NCI-H524 (cell line): ENCODE results near the gene DDIT3.
"Not testable (repeated sequence)": the region's sequence is repeated elsewhere in the genome, so short reads cannot be mapped to it uniquely, and the experiment has no call there.

Experiments used
- DNase-seq, 2 experiments: peaks; one replicate each; lab custom pipeline; 2025; lab: John Stamatoyannopoulos, UW

The DDIT3 gene

GRCh38 chr12:57513266-57513665, 7.0 kb downstream of the DDIT3 start:
- no peak for DNase-seq

DNA sequence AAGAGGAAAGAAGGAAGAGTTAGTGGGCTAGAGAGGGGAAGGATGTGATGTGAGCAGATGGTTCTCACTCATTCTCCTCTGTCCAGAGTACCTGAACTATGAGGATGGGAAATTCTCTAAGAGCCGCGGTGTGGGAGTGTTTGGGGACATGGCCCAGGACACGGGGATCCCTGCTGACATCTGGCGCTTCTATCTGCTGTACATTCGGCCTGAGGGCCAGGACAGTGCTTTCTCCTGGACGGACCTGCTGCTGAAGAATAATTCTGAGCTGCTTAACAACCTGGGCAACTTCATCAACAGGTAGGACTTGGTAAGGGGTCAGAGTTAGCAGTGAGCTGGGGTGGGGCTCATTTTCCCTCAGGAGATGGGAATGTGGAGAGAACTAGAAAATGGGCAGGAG, 7.6 kb downstream of the DDIT3 start:
- no peak for DNase-seq

DNA sequence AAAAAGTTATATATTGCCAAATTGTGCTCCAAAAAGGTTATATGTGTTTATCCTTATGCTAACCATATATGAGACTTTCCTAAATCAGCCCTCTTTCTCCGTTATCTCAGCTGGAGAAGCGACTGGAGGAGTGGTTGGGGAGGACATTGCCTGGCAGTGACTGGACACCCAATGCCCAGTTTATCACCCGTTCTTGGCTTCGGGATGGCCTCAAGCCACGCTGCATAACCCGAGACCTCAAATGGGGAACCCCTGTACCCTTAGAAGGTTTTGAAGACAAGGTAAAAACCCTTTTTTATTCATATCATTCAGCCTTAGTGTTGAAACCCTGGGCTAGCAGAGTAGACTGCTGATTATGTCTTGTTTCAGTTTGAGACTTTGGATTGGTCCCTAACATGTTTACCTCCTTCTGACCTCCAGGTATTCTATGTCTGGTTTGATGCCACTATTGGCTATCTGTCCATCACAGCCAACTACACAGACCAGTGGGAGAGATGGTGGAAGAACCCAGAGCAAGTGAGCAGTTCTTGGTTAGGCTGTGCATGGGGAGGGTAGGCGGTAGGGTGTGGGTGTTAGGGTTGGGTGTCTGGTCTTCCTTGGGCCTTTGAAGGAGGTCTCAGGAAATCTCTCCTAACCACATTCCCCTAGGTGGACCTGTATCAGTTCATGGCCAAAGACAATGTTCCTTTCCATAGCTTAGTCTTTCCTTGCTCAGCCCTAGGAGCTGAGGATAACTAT, 8.6 kb downstream of the DDIT3 start:
- DNase-seq = no peak

DNA sequence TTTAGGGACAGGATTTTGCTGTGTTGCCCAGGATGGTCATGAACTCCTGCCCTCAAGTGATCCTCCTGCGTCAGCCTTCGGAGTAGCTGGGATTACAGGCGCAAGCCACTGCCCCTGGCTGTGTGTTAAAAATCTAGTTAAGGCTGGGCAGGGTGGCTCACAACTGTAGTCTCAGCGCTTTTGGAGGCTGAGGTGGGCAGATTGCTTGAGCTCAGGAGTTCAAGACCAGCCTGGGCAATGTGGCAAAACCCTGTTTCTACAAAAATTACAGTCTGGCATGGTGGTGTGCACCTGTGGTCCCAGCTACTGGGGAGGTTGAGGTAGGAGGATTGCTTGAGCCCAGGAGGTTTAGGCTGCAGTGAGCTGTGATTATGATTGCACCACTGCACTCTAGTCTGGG, 9.2 kb downstream of the DDIT3 start:
- no peak for DNase-seq

GRCh38 chr12:57507796-57508195, 12.5 kb downstream of the DDIT3 start:
- not testable (repeated sequence) for DNase-seq

DNA sequence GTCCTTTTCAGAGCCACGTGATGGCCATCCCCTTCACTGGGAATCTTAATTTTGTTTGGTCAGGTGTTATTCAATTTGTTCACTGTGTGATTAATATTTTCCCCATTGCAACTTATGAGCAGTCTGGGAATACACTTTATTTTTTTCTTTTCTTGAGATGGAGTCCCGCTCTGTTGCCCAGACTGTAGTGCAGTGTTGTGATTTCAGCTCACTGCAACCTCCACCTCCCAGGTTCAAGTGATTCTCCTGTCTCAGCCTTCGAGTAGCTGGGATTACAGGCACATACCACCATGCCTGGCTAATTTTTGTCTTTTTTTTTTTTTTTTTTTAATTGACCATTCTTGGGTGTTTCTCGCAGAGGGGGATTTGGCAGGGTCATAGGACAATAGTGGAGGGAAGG, 13.8 kb downstream of the DDIT3 start:
- not testable (repeated sequence) for DNase-seq

GRCh38 chr12:57502311-57502969, 17.9 kb downstream of the DDIT3 start:
- not testable (repeated sequence) for DNase-seq

GRCh38 chr12:57500213-57500612, 20.1 kb downstream of the DDIT3 start:
- DNase-seq = no peak

- no peak for DNase-seq
Measured at GRCh38 chr12:57498571-57498970, 21.7 kb downstream of the DDIT3 start.

GRCh38 chr12:57498132-57498502, 22.2 kb downstream of the DDIT3 start:
- no peak for DNase-seq

DNA sequence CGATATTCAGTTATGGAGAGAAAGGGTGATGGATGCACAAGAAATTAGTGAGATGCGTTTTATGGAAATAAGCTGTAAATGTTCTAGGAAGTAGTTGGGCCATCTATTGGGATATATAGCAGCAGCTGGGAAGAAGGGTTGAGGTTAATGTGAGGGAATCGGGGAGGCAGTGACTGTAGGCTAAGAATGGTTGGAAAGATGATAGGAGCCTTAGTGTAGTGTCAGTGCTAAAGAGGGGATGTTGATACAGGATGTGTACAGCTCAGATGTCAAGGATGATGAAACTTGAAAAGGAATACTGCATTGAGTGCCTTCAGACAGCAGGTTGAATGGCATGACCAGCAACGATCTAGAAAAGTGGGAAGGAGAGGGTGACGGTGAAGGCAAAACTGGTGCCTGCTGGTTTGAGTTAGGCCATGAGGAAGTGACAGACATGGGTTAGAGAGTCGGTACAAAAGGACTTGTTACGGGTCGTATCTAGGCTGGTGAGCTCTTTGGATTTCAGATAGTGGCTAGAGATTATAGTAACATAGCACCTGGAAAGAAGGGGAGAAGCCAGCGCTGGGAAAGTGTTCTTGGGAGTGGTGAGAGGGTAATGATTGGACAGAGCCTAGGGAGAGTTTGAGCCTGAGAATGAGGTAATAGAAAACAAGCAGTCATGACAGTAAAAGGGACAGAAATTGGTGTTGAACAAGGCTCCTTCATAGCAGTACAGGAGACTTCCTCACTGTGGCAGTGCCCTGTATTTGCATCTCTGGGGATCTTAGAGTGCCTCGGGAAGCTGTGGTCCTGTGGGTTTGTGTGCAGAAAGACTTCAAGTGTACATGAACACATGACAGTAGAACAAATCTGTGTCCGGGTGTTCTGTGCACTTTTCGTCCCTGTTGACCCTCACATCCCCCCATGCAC, 22.8 kb downstream of the DDIT3 start:
- no peak for DNase-seq

DNA sequence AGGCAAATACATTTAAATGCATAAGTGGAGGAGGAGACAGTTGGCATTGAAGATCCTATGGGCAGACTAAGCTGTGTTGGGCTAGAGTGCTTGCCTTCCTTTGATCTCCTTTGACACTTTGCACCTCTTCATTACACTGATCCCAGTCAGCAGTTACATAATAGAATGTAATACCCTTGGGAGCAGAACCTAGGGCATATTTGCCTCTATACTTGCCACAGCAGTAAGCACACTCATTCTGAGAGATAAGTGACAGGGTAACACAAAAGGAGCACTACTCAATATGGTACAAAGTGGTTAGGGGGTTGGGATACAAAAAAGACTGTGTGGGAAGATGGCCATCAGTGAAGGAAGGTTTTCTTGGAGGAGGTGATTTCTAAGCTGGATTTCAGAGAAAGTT, 23.5 kb downstream of the DDIT3 start:
- no peak for DNase-seq

DNA sequence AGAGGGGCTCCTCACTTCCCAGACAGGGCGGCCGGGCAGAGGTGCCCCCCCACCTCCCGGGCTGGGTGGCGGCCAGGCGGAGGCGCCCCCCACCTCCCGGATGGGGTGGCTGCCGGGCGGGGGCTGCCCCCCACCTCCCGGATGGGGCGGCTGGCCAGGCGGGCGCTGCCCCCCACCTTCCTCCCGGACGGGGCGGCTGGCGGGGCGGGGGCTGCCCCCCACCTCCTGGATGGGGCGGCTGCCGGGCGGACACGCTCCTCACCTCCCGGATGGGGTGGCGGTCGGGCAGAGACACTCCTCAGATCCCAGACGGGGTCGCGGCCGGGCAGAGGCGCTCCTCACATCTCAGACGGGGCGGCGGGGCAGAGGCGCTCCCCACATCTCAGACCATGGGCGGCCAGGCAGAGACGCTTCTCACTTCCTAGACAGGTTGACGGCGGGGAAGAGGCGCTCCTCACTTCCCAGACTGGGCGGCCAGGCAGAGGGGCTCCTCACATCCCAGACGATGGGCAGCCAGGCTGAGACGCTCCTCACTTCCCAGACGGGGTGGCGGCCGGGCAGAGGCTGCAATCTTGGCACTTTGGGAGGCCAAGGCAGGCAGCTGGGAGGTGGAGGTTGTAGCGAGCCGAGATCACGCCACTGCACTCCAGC, 25.1 kb downstream of the DDIT3 start:
- not testable (repeated sequence) for DNase-seq

DNA sequence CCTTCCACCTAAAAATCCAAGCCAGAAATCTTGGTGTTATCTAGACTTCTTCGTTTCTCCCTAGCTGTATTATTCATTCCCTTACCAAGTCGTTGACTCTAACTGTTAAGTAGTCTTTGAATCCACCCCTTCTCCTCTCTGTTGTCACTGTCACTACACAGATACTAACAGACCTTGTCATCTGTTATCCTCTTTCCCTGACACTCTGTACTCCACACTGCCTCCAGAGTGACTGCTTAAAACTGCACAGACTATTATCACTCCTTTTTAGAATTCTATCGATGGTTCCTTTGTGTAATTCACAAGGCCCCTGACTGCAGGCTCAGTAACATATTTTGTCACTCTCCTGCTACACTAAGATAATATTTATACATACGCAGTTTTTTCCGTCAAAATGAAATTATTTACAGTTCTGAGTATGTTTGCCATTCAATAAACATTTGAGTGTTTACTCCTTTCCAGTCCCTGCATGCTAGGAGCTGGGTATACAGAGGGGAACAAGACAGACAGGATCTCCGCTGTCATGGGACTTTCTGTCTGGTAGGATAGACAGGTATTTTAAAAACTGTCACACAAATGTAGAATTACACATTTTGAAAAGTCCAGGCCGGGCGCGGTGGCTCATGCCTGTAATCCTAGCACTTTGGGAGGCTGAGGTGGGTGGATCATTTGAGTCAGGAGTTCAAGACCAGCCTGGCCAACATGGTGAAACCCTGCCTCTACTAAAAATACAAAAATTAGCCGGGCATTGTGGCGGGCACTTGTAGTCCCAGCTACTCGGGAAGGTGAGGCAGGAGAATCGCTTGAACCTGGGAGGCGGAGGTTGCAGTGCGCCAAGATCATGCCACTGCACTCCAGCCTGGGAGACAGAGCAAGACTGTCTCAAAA, 28.7 kb downstream of the DDIT3 start:
- DNase-seq = peak in 1 of 2 experiments; percentile 18

- no peak for DNase-seq
Measured at GRCh38 chr12:57490126-57490525, 30.2 kb downstream of the DDIT3 start.

- no peak for DNase-seq
Measured at GRCh38 chr12:57489157-57489641, 31.1 kb downstream of the DDIT3 start.

- DNase-seq = peak; percentile 31 to 71
Measured at GRCh38 chr12:57488402-57489156, 31.7 kb downstream of the DDIT3 start.

DNA sequence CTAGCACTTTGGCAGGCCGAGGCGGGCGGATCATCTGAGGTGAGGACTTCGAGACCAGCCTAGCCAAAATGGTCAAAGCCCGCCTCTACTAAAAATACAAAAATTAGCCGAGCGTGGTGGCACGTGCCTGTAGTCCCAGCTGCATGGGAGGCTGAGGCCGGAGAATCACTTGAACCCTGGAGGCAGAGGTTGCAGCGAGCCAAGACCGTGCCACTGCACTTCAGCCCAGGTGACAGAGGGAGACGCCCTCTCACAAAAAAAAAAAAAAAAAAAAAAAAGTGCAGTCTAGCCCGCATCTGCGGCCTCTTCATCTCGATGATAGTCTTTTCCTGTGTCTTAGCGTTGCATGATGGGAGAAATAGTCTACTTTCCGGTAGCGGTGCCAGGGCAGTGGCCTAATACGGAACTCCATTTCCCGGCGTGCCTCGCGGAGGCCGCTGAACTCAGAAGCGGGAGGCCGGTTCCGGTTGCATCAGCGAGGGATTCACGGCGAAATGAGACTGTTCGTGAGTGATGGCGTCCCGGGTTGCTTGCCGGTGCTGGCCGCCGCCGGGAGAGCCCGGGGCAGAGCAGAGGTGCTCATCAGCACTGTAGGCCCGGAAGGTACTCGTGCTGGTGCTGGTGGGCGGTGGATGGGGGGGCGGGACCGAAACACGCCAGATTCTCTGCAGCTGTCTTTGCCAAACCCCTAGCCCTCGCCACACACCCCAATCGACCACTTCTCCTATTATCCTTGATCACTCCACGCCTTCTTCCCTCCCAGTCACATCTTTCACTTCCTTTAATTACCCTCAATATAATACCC, 32.5 kb downstream of the DDIT3 start, which contains the start of gene MARS1:
Gene MARS1, plus strand, starts transcription at position 472 of the 805 bp plus-strand sequence. Its CDS starts 23 bp downstream, at position 495.
- DNase-seq = peak; percentile 94 to 96

DNA sequence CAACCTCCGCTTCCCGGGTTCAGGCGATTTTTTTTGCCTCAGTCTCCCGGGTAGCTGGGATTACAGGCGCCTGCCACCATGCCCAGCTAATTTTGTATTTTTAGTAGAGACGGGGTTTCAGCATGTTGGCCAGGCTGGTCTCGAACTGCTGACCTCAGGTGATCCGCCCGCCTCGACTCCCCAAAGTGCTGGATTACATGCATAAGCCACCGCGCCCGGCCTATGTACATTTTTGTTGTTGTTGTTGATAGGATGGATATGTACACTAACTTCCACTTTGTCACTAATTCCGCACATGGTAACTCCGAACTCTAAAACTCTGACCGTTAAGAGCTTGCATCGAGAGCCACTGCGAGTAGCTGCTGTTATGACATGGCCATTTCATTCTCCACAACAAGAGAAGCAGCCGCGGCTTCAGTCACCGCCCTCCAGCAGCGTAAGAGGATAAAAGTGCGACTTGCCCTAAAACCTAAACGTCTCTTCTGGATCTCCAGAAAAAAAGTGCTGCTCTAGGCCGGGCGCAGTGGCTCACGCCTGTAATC, 33.2 kb downstream of the DDIT3 start:
- peak in 1 of 2 experiments; percentile 21 for DNase-seq
